Ishikawa (cell line): ENCODE data around the gene TSPAN4.
A peak's percentile ranks its signal among the peaks of the same experiment; 100 is the strongest.

Source experiments
- CEBPB ChIP-seq: IDR thresholded peaks from 2 replicates; pipeline ENCODE4 v1.6.1; 2012
- EGR1 ChIP-seq: IDR thresholded peaks from 2 replicates; pipeline ENCODE4 v1.6.1; 2012
- EP300 ChIP-seq: IDR thresholded peaks from 2 replicates; pipeline ENCODE4 v1.6.1; 2012; ENCODE audit warnings: borderline replicate concordance
- MAX ChIP-seq: IDR thresholded peaks from 2 replicates; pipeline ENCODE4 v1.6.1; 2012
- NFIC ChIP-seq: IDR thresholded peaks from 2 replicates; pipeline ENCODE4 v1.6.1; 2012
- TAF1 ChIP-seq: IDR thresholded peaks from 2 replicates; pipeline ENCODE4 v1.6.1; 2012; ENCODE audit warnings: low read depth, mild to moderate bottlenecking
- TCF12 ChIP-seq: IDR thresholded peaks from 2 replicates; pipeline ENCODE4 v1.6.1; 2012; ENCODE audit warnings: low read depth
- USF1 ChIP-seq: IDR thresholded peaks from 2 replicates; pipeline ENCODE4 v1.6.1; 2012
- TF ChIP-seq, protein P1 (sequence below): IDR thresholded peaks from 2 replicates; pipeline ENCODE4 v1.6.1; 2012; ENCODE audit warnings: low read depth, mild to moderate bottlenecking

GRCh38 chr11:810040-810567 is 32.5 kb upstream of the TSPAN4 start:
- TF ChIP-seq TAF1 (no peak), TCF12 (no peak), CEBPB (no peak), NFIC (no peak), MAX (no peak), USF1 (no peak), EGR1 (no peak), EP300 (peak; percentile 7; the same call in 1 of the 2 replicates)
- TF ChIP-seq, protein P1, sequence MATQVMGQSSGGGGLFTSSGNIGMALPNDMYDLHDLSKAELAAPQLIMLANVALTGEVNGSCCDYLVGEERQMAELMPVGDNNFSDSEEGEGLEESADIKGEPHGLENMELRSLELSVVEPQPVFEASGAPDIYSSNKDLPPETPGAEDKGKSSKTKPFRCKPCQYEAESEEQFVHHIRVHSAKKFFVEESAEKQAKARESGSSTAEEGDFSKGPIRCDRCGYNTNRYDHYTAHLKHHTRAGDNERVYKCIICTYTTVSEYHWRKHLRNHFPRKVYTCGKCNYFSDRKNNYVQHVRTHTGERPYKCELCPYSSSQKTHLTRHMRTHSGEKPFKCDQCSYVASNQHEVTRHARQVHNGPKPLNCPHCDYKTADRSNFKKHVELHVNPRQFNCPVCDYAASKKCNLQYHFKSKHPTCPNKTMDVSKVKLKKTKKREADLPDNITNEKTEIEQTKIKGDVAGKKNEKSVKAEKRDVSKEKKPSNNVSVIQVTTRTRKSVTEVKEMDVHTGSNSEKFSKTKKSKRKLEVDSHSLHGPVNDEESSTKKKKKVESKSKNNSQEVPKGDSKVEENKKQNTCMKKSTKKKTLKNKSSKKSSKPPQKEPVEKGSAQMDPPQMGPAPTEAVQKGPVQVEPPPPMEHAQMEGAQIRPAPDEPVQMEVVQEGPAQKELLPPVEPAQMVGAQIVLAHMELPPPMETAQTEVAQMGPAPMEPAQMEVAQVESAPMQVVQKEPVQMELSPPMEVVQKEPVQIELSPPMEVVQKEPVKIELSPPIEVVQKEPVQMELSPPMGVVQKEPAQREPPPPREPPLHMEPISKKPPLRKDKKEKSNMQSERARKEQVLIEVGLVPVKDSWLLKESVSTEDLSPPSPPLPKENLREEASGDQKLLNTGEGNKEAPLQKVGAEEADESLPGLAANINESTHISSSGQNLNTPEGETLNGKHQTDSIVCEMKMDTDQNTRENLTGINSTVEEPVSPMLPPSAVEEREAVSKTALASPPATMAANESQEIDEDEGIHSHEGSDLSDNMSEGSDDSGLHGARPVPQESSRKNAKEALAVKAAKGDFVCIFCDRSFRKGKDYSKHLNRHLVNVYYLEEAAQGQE, result no peak
